Activated CD4-positive, alpha-beta T cell treated with anti-CD3 and anti-CD28 coated beads, Interleukin-2, Interleukin-6, amounts not matched to agents 100 ng/mL and 50 ng/mL, durations not matched to agents 16 hours and 8 hours (primary cell): ENCODE results near the gene ANO2.
"Not testable (repeated sequence)": the region's sequence is repeated elsewhere in the genome, so short reads cannot be mapped to it uniquely, and the experiment has no call there.

ENCODE experiments used
- DNase-seq: peaks from one replicate; pipeline ENCODE4 v3.0.0-alpha.2; 2020

Gene ANO2

GRCh38 chr12:5884285-5884684, 60.8 kb downstream of the ANO2 start:
- no peak for DNase-seq

GRCh38 chr12:5882511-5883190, 62.4 kb downstream of the ANO2 start:
- DNase-seq: no peak

- DNase-seq: no peak
Measured at GRCh38 chr12:5881666-5882065, 63.4 kb downstream of the ANO2 start.

GRCh38 chr12:5881101-5881606, 63.9 kb downstream of the ANO2 start:
- DNase-seq: no peak

- no peak for DNase-seq
Measured at GRCh38 chr12:5875851-5876250, 69.2 kb downstream of the ANO2 start.

GRCh38 chr12:5874514-5874913, 70.5 kb downstream of the ANO2 start:
- DNase-seq: no peak

- no peak for DNase-seq
Measured at GRCh38 chr12:5873281-5873919, 71.7 kb downstream of the ANO2 start.

- DNase-seq: no peak
Measured at GRCh38 chr12:5872745-5873144, 72.3 kb downstream of the ANO2 start.

- DNase-seq: no peak
Measured at GRCh38 chr12:5871741-5872140, 73.3 kb downstream of the ANO2 start.

GRCh38 chr12:5870183-5870582, 74.9 kb downstream of the ANO2 start:
- DNase-seq: no peak

GRCh38 chr12:5868625-5869295, 76.3 kb downstream of the ANO2 start:
- no peak for DNase-seq

GRCh38 chr12:5865397-5865796, 79.7 kb downstream of the ANO2 start:
- DNase-seq: no peak

- no peak for DNase-seq
Measured at GRCh38 chr12:5864972-5865371, 80.1 kb downstream of the ANO2 start.

- DNase-seq: no peak
Measured at GRCh38 chr12:5864301-5864700, 80.8 kb downstream of the ANO2 start.

GRCh38 chr12:5861416-5861815, 83.6 kb downstream of the ANO2 start:
- DNase-seq: no peak

- no peak for DNase-seq
Measured at GRCh38 chr12:5856692-5857091, 88.4 kb downstream of the ANO2 start.

GRCh38 chr12:5846950-5847349, 98.1 kb downstream of the ANO2 start:
- no peak for DNase-seq

GRCh38 chr12:5840944-5841343, 104.1 kb downstream of the ANO2 start:
- DNase-seq: no peak

- DNase-seq: no peak
Measured at GRCh38 chr12:5830111-5830510, 114.9 kb downstream of the ANO2 start.

GRCh38 chr12:5827591-5827990, 117.5 kb downstream of the ANO2 start:
- DNase-seq: no peak

GRCh38 chr12:5825761-5826160, 119.3 kb downstream of the ANO2 start:
- DNase-seq: not testable (repeated sequence)

GRCh38 chr12:5818877-5819276, 126.2 kb downstream of the ANO2 start:
- DNase-seq: not testable (repeated sequence)

- no peak for DNase-seq
Measured at GRCh38 chr12:5817246-5817645, 127.8 kb downstream of the ANO2 start.

GRCh38 chr12:5809586-5809985, 135.5 kb downstream of the ANO2 start:
- no peak for DNase-seq
